GM12874 (cell line): ENCODE data around the gene SLC46A2.

Experiments used
- TF ChIP-seq, protein P1 (sequence below): IDR thresholded peaks from 2 replicates; pipeline ENCODE4 v1.5.1; 2011; ENCODE audit warnings: low read depth, mild to moderate bottlenecking, control low read depth, low read length, moderate library complexity; ENCODE audit not compliant: insufficient read depth

The SLC46A2 gene

GRCh38 chr9:112900488-112900887 is 9.8 kb upstream of the SLC46A2 start:
- TF ChIP-seq, protein P1, sequence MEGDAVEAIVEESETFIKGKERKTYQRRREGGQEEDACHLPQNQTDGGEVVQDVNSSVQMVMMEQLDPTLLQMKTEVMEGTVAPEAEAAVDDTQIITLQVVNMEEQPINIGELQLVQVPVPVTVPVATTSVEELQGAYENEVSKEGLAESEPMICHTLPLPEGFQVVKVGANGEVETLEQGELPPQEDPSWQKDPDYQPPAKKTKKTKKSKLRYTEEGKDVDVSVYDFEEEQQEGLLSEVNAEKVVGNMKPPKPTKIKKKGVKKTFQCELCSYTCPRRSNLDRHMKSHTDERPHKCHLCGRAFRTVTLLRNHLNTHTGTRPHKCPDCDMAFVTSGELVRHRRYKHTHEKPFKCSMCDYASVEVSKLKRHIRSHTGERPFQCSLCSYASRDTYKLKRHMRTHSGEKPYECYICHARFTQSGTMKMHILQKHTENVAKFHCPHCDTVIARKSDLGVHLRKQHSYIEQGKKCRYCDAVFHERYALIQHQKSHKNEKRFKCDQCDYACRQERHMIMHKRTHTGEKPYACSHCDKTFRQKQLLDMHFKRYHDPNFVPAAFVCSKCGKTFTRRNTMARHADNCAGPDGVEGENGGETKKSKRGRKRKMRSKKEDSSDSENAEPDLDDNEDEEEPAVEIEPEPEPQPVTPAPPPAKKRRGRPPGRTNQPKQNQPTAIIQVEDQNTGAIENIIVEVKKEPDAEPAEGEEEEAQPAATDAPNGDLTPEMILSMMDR: no peak

- TF ChIP-seq, protein P1: no peak
Measured at GRCh38 chr9:112898872-112899311, 8.2 kb upstream of the SLC46A2 start.

- TF ChIP-seq, protein P1: no peak
Measured at GRCh38 chr9:112896131-112896530, 5.5 kb upstream of the SLC46A2 start.

GRCh38 chr9:112894699-112895098 is 4.0 kb upstream of the SLC46A2 start:
- TF ChIP-seq, protein P1: no peak

DNA sequence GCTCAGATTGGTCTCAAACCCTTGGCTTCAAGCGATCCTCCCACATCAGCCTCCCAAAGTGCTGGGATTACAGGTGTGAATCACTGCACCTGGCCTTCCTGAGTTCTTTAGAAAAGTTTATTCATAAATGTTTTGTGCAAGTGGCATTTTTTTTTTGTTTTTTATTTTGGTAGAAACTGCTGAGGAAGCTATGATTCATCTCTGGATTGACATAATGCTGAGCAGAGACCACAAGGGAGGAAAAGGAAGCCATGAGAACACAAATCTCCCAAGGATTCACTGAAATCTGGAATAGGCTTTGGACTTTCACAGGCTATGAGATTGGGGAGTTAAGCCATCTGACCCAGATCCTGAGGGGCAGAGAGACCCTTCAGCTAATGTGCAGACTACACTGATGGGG is 3.4 kb upstream of the SLC46A2 start:
- TF ChIP-seq, protein P1: no peak

DNA sequence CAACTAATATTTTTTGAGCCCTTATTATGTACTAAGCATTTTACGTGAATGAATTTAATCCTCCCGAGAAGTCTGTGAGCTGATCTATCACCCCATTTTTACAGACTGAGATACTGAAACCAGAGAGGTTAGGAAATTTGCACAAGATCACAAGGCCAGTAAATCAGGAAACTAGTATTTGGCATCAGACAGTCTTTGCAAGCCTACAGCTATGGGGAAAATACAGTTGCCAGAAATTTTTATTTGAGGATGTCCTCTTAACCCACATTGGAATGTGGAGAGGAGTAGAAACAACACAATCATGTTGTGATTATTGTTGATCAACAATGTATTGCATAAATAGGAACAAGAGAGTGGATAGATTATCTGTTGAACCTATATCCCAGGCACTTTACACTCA is 2.3 kb upstream of the SLC46A2 start:
- TF ChIP-seq, protein P1: no peak

- TF ChIP-seq, protein P1: no peak
Measured at GRCh38 chr9:112891521-112891920, 845 bp upstream of the SLC46A2 start.

GRCh38 chr9:112887381-112887780 is 3.3 kb downstream of the SLC46A2 start:
- TF ChIP-seq, protein P1: peak; percentile 49
